Activated CD8-positive, alpha-beta memory T cell treated with anti-CD3 and anti-CD28 coated beads, Interleukin-2, amount 50 U/mL, for 4 hours (primary cell): ENCODE data around the gene GPR141.

Source experiments
- DNase-seq: peaks from one replicate; pipeline ENCODE4 v3.0.0-alpha.2; 2020

GPR141 gene, protein sequence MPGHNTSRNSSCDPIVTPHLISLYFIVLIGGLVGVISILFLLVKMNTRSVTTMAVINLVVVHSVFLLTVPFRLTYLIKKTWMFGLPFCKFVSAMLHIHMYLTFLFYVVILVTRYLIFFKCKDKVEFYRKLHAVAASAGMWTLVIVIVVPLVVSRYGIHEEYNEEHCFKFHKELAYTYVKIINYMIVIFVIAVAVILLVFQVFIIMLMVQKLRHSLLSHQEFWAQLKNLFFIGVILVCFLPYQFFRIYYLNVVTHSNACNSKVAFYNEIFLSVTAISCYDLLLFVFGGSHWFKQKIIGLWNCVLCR

DNA sequence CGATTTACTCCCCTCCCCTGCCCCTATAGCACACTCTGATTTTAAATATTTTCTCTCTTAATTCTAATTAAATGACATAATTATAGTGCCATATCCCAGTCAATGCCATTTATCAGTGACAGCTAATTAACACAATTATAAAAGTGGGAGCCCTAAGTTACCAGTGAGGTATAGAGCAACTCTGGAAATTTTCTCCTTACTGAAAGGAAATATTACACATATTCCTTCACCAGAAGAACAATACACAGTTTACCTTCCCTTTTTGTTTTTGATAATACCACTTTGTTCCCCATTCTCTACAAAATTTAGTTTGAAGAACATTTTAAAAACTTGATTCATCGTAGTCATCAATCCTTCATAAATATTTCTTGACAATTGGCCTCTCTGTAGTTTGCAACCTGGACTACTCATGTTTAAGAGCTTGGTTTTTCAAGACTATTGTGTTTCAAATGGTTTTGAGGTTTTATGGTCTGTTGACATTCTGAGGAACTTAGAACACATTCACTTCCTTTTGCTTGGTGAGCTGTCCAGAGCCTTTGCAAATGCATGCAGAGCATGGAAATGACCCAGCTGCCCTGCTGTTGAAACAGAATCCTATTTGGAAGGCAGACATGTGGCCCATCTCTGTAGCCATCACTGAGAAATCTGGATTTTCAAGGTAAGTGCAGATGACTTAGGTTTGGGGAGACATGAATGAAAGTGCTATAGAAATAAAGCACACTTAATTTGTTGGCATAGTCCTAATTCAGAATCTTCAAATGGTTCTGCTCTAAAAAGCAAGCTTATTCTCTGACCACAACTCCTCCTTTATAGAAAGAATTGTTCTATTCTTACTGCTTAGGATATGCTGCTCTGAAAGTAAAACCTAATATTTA is at the start of gene GPR141:
GPR141 (plus strand) TSS at position 521 of the 875 bp plus-strand sequence. CDS start 56,628 bp downstream, outside the sequence.
- no peak for DNase-seq

GRCh38 chr7:37635346-37635745 is 48.2 kb upstream of the GPR141 start:
- no peak for DNase-seq

GRCh38 chr7:37642028-37642540 is 41.5 kb upstream of the GPR141 start:
- no peak for DNase-seq

DNA sequence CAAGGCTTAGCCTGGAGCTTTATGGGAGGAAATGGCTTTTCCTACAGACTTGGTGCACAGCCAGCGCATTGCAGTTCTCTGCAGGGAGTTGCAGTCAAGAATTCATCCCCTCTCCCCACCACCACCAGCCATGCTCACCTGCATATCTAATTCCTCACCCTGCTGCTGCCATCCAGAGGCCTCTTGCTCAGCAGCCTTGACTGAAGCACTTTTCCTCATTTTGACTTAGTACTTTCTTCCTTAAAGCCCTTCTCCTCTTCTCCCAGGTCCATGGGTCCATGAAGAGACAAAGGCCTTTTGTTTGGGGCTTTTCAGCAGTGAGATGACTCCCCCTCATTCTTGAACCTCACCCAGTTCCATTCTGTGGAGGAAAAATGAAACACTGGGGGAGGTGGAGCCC is 39.7 kb upstream of the GPR141 start:
- DNase-seq, result no peak

DNA sequence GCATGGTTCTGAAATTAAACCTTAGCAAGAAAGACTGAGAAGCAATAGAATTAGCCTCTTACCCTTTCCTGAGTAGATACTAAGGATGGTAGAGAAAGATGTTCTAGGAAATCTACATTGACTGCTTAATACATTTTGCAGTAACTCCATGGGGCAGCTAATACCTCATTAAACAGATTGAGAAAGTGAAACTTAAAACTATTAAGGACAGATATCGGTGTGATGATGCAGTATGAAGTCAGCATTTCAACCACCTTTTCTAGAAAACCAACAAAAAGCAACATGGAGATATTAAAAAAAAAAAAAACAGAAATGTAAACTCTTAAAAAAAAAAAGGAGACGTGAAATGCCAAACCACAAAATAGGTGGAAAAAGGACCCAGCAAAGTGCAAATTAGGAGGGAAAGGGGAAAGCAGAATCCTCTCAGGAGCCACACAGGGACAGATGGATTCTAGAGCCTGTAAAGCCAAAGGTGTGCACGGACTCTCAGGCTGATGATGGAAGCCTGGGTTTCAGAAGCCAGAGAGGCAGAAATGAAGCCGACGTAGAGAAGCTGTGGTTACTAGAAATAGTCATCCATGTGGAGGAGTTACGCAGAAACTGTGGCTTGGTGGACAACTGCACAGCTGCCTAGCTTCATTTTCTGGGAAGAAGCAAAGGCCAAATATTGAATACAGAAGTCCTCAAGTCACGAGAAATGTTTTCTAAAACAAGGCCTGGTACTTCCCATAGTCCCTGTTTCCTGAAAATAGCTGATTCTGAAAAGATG is 38.1 kb upstream of the GPR141 start:
- no peak for DNase-seq

DNA sequence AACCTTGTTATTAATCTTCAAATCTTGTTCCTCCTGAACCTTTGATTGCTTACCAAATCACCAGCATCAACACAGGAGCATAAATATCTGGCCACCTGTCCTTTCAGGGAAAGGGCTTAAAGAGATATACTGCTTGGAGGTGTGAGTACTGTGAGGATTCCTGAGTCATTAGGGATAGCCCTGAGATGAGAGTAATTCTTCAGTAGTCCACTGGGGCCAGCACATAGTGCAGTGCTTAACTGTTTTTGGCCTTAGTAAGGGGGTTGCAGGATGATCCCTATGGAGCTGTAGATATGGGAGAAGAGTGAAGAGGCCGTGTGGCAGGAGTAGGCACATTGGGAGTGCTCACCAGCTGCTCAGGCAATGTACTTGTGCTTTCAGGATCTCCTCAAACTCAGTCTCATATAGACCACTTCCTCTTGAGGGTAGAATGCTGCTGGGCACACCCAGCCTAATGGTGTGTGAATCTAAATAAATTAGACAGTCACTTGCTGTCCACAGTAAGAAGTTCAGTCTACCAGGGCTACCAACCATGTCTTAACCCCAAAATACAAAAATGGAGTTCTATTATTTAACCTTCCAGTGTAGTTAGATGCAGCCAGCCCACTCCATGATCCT is 26.5 kb upstream of the GPR141 start:
- no peak for DNase-seq

- no peak for DNase-seq
Observed at GRCh38 chr7:37657816-37658215, 25.8 kb upstream of the GPR141 start.

DNA sequence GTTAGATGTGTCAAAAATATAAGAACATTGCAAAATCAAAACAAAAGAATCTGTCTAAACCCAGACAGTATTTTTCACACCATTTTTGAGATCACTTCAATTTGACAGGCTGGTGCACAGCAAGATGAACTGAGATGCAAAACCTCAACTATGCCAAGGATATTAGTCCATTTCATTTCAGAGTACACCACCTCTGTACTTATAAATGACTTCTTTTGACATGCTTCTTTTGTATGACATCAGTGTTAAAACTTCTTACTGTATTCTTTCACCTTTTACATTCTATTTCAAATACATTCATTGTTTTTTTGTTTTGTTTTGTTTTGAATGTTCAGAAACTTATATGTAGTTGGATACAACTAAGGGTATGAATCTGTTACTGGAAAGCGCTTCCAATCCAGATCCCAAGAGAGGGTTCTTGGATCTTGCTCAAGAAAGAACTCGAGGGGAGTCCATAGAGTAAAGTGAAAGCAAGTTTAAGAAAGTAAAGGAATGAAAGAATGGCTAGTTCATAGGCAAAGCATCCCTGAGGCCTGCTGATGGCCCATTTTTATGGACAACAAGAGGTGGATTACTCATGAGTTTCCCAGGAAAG is 23.5 kb upstream of the GPR141 start:
- no peak for DNase-seq

DNA sequence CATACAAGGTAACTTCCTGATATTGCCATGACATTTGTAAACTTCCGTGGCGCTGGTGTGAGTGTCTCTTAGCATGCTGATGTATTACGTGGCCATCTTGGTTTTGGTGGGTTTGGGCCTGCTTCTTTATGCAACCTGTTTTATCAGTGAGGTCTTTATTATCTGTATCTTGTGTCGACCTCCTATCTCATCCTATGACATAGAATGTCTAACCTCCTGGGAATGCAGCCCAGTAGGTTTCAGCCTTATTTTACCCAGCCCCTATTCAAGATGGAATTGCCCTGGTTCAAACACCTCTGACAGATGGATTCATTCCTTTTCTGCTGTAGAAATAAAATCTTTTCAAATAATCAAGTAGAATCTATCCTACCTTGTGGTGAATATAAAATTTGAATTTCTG is 23.0 kb upstream of the GPR141 start:
- DNase-seq, result no peak

DNA sequence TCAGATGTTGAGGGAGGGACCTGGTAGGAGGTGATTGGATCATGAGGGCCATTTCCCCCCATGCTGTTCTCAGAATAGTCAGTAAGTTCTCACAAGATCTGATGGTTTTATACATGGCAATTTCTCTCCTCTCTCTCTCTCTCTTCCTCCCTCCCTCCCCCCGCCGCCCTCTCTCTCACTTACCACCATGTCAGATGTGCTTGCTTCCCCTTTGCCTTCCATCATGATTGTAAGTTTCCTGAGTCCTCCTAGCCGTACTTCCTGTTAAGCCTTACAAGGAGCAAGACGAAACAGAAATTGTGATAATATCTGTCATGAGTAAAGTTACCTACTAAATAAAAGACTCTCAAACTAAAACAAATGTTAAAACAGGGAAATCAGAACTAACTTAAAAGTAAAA is 19.9 kb upstream of the GPR141 start:
- no peak for DNase-seq

GRCh38 chr7:37665352-37666022 is 18.1 kb upstream of the GPR141 start:
- no peak for DNase-seq

DNA sequence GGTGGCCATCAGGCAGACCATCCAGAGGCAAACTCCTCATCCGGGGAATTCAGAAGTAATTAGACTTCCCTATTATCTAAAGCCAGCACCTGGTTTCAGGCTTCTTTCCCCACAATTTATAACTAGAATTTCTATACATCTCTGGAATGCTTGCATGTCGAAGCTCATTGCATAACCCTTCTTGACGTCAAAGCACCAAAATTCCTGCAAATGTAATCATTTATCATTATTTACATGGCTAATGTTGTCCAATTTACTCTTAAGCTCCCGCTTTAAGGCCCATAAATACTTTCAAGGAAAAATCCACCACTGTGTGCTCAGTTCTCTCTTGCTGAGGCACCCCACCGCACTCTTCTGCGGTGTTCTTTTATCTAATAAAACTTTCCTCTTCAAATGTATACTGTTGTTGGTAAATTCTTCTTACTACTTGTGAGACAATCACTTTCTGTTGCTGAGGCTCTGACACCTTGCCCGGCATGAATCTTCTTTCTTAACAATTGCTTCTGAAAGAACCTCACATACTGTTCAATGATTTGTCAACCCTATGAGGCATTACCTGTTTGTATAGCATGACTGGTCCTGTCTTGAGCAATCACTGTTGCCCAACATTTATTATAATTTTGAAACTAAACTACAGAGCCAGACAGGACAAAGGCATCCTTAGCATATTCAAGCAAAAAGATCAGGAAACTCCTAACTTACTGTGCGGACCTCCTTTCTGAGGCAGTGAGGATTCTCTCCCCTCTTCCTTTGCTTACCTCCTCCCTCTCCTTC is 17.4 kb upstream of the GPR141 start:
- DNase-seq, result no peak

- DNase-seq, result no peak
Observed at GRCh38 chr7:37669818-37670217, 13.7 kb upstream of the GPR141 start.

- DNase-seq, result no peak
Observed at GRCh38 chr7:37670436-37670835, 13.1 kb upstream of the GPR141 start.

- no peak for DNase-seq
Observed at GRCh38 chr7:37671876-37672275, 11.7 kb upstream of the GPR141 start.

GRCh38 chr7:37672926-37673325 is 10.6 kb upstream of the GPR141 start:
- no peak for DNase-seq

DNA sequence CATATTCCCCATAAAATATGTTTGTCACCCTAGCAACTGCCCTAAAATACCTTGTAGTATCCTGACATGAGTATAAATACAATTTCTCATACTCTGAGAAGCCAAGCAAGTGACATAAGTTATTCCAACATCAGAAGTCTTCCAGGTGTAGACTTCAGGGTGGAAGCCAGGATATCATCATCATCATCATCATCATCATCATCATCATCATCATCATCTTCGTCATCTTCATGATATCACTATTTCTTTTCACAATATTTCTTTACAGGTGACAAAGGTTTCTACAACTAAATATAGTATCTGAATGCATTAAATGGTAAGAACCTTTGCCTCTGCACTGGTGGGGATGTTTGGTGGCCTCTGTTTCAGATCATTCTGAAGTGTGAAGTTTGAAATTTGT is 10.0 kb upstream of the GPR141 start:
- no peak for DNase-seq

DNA sequence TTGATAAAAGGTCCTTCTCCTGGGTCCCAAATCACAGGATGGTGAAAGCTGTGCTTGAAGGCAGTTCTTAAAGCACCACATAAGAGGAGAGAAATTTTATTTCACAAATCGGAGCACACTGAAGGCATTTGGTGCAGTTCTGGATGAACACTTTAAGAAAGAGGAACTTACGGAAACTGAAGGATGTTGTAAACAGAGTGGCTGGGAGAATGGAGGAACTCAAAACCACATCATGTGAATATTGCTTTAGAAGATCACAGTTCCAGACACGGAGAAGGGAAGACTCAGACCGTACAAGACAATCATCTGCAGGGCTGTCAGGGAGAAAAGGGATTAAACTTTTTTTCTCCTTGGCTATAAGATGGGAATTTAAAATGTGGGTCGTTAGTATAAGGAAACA is 9.0 kb upstream of the GPR141 start:
- DNase-seq, result no peak

- no peak for DNase-seq
Observed at GRCh38 chr7:37675749-37676148, 7.8 kb upstream of the GPR141 start.

GRCh38 chr7:37684927-37685326 is 1.4 kb downstream of the GPR141 start:
- DNase-seq, result no peak
